Coronary artery (tissue), 2 donors: ENCODE results near the gene CMKLR1.

Source experiments
- DNase-seq: peaks from one replicate; pipeline ENCODE4 v3.0.0-alpha.2; 2017; ENCODE audit warnings: low spot score
- H3K27ac ChIP-seq, 2 donors: fragments of 200-600 bp; sonication (generic); one replicate each; pipeline ENCODE4 v1.5.1; 2016 to 2019
- H3K4me3 ChIP-seq: fragments of 200-600 bp; sonication (generic); 2 replicates; pipeline ENCODE4 v1.5.1; 2016; ENCODE audit warnings: mild to moderate bottlenecking, moderate library complexity
- TF ChIP-seq, protein P1 (sequence below): fragments of 200-600 bp; sonication (generic); IDR thresholded peaks from one replicate; pipeline ENCODE4 v1.5.1; 2019; ENCODE audit warnings: antibody characterized with exemption

CMKLR1 gene

DNA sequence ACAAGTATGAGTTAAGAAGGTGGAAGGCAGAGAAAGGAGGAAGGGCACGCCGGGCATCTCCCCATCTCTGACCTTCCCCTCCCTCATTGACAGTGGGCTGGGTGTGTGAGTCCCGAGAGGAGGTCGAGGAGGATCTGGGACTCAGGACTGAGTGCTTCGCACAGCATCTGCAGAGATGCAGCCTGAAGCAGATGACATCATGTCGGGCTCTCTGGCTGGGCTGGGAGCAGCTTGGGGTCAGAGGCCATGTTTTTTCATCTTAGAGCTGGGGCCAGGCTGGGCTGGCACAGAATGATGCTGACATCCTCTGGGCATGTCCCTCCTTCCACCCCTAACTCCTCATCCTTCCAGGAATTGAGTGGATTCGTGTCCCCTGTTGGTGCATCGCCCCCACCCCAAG, 43.5 kb downstream of the CMKLR1 start:
- H3K27ac ChIP-seq = peak overlapping the region in 1 of 2 donors; percentile 45
- DNase-seq = no peak
- TF ChIP-seq, protein P1, sequence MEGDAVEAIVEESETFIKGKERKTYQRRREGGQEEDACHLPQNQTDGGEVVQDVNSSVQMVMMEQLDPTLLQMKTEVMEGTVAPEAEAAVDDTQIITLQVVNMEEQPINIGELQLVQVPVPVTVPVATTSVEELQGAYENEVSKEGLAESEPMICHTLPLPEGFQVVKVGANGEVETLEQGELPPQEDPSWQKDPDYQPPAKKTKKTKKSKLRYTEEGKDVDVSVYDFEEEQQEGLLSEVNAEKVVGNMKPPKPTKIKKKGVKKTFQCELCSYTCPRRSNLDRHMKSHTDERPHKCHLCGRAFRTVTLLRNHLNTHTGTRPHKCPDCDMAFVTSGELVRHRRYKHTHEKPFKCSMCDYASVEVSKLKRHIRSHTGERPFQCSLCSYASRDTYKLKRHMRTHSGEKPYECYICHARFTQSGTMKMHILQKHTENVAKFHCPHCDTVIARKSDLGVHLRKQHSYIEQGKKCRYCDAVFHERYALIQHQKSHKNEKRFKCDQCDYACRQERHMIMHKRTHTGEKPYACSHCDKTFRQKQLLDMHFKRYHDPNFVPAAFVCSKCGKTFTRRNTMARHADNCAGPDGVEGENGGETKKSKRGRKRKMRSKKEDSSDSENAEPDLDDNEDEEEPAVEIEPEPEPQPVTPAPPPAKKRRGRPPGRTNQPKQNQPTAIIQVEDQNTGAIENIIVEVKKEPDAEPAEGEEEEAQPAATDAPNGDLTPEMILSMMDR = no peak
- no peak overlapping the region for H3K4me3 ChIP-seq

DNA sequence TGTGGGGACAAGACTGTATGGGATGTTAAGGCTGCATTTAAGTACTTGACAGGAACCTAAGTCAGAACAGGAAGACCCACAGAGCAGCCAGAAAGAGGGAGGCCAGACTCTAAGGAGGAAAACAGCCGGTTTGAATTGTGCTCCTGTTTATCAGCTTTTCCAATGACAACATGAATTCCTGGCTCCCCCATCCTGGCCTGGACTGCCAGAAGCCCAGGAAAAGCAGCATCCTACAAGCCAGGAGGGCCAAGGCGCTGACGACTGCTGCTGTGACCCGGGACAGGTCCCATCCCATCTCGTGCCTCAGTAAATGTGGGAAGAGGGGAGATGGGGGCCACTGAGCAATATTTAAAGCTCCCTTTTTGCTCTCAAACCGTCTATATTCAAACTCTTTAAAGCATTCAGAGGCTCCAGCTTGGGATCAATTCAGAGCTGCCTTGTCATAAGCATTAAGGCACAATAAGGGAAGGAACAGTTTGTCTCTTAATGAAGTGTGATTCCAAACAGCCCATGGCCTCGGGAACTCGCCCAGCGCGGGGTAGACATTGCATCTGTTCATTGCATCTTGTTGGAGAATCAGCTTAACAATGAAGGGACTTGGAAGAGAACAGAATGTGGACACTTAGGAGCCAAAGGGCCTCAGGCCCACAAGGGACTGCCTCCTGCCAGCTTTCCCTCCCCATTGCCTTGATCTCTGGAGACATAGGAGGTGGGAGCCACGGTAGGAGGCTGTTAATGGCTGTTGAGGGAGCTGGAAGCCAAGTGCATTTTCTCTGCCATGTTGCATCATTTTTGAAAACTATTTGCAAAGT, 49.6 kb downstream of the CMKLR1 start:
- DNase-seq = no peak
- TF ChIP-seq, protein P1 = no peak
- H3K27ac ChIP-seq = peak overlapping the region in 1 of 2 donors; percentile 70
- no peak overlapping the region for H3K4me3 ChIP-seq

DNA sequence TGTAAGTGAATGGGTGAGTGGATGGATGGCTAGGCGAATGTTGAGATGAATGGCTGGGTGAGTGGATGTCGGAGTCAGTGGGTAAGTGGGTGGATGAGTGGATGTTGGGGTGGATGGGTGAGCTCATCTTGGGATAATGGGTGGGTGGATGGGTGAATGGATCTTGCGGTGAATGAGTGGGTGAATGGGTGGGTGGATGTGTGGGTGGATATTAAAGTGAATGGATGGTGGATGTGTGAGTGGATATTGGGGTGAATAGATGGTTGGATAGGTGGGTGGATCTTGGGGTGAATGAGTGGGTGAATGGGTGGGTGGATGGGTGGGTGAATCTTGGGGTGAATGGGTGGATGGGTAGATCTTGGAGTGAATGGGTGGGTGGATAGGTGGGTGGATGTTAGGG, 51.9 kb downstream of the CMKLR1 start:
- TF ChIP-seq, protein P1 = no peak
- no peak for DNase-seq
- no peak overlapping the region for H3K4me3 ChIP-seq
- H3K27ac ChIP-seq = no peak overlapping the region

DNA sequence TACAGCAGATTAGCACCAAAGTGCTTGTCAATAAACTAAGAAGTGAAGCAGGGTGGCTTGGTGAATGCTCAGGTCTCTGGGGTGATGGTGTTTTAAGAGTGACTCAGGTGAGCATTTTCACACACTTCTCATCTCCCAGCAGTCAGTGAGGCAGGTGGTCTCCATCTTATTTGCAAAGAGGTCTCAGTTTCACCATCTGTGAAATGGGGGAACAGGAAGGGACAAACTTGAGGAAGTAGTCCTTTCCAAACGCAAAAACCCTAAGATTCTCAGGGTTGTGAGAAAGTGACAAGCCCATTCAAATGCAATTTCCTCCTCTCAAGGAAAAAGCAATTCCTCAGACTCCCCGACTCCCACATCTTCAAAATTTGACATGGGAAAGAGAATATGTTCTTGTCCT, 54.1 kb downstream of the CMKLR1 start:
- TF ChIP-seq, protein P1 = no peak
- DNase-seq = no peak
- Histone ChIP-seq H3K27ac (no peak overlapping the region), H3K4me3 (no peak overlapping the region)

DNA sequence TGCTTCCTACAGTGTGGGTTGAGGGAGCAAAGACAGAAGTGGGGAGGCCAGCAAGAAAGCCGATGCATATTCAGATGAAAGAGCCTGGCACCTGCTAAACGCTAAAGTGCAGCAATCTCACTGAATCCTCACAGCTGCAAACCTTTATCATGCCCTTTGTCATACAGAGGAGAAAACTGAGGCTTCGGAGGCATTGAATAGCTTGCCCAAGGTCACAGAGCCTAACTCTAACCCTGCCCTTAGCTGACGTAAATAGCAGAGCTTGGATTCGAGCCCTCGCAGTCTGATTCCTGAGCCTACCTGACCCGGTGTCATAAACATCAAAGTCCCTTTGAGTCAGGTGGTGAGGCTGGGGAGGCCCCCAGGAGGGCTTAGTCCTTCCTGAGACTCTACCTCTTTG, 54.9 kb downstream of the CMKLR1 start:
- no peak for DNase-seq
- TF ChIP-seq, protein P1 = no peak
- no peak overlapping the region for H3K27ac ChIP-seq
- H3K4me3 ChIP-seq = no peak overlapping the region

DNA sequence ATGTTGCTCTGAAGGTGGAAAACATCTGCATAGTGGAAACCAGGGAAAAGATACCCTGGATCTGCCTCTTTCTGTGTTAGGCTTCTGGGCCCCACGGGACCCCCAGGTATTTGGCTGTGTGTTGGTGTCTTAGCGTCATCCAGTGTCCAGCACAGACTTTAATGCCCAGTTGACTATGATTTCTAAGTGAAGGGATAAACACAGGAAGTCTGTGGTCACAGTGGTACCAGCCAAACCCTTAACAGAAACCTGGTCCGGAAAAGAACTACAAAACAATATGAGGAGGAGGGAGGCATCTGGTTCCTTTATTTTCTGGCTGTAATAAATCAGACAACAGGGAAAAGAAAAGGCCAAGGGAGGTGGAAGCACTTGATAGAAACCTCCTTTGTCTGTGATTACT, 56.4 kb downstream of the CMKLR1 start:
- no peak overlapping the region for H3K4me3 ChIP-seq
- TF ChIP-seq, protein P1 = no peak
- no peak for DNase-seq
- no peak overlapping the region for H3K27ac ChIP-seq

DNA sequence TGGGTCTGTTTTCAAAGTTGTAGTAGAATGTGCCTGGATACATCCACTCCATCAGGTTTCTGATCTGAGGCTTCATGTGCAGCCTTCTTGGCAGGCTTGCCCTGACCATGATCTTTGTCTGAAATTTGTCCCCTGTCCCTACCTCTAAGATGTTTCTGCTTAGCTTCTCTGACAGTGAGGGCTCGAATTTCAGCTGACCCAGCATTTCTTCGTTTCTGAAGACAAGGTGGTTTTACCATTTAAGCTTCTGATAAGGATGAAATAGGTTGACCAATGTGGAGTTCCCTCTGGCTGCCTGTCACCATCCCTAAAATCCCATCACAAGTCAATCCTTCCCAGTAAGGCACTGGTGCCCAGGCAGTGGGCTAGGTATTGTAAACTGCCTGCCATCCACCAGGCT, 57.0 kb downstream of the CMKLR1 start:
- TF ChIP-seq, protein P1 = no peak
- Histone ChIP-seq H3K4me3 (no peak overlapping the region), H3K27ac (no peak overlapping the region)
- no peak for DNase-seq
